SH-SY5Y (cell line): Measurements from ENCODE around the gene RRP12.

Experiments
- GATA2 ChIP-seq: IDR thresholded peaks from 2 replicates; pipeline ENCODE4 v1.6.1; 2011; ENCODE audit warnings: mild to moderate bottlenecking, low read depth, low read length
- GATA3 ChIP-seq: IDR thresholded peaks from 2 replicates; pipeline ENCODE4 v1.6.1; 2011; ENCODE audit warnings: low read depth, mild to moderate bottlenecking, low read length, moderate library complexity

- no peak for TF ChIP-seq GATA2
- TF ChIP-seq GATA3: no peak
Observed at GRCh38 chr10:97371696-97372095, 29.4 kb downstream of the RRP12 start.
